ENCODE data around the gene RIC8A.

DNA sequence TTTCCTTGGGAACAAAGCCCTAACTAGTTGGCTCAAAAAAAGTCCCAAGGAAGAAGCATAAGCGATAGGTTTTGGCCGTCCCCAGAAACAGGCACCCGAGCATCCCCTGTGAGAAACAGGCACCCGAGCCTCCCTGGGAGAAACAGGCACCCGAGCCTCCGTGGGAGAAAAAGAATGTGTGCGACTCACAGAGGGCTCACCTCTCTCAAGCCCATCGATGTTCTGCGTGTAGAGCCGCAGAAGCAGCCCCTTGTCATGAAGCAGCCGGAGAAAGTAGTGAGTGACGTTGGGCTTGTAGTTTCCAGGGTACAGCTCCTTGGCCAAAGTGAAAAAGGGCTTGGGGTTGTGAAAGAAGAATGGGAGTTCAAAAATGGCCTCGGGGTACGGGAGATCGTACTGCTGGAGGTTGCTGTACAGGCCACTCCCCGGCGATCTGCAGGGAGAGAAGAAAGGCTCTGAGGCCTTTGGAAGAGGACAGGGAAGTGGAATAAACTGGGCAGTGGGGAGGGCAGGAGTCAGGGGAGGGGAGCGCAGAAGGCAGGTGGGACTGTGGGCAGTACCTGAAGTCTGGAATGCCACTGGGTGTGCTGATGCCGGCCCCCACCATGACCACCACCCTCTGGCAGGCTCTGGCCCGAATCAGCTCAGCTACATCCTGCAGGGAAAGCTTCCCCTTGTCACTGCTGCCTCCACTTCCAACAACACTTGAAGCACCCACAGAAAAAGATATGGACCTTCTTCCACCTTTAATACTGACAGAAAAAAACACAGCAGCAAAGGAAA lies 25.5 kb downstream of the RIC8A start:
- TF ChIP-seq, protein P1, sequence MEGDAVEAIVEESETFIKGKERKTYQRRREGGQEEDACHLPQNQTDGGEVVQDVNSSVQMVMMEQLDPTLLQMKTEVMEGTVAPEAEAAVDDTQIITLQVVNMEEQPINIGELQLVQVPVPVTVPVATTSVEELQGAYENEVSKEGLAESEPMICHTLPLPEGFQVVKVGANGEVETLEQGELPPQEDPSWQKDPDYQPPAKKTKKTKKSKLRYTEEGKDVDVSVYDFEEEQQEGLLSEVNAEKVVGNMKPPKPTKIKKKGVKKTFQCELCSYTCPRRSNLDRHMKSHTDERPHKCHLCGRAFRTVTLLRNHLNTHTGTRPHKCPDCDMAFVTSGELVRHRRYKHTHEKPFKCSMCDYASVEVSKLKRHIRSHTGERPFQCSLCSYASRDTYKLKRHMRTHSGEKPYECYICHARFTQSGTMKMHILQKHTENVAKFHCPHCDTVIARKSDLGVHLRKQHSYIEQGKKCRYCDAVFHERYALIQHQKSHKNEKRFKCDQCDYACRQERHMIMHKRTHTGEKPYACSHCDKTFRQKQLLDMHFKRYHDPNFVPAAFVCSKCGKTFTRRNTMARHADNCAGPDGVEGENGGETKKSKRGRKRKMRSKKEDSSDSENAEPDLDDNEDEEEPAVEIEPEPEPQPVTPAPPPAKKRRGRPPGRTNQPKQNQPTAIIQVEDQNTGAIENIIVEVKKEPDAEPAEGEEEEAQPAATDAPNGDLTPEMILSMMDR (IDR thresholded peaks at IDR 0.05): no peak
- TF ChIP-seq POLR2A (IDR thresholded peaks at IDR 0.05): no peak
